ENCODE results near the gene SMDT1.

The SMDT1 gene, protein sequence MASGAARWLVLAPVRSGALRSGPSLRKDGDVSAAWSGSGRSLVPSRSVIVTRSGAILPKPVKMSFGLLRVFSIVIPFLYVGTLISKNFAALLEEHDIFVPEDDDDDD

GRCh38 chr22:42079319-42080251 is at the start of gene SMDT1:
SMDT1 (plus strand) TSS chr22:42079700; CDS start chr22:42079769, 69 bp downstream.
- peak; percentile 97 for DNase-seq (ENCODE audit: low read depth)

- DNase-seq (ENCODE audit: low read depth) = no peak
Observed at GRCh38 chr22:42033263-42034181, 46.0 kb upstream of the SMDT1 start.

DNA sequence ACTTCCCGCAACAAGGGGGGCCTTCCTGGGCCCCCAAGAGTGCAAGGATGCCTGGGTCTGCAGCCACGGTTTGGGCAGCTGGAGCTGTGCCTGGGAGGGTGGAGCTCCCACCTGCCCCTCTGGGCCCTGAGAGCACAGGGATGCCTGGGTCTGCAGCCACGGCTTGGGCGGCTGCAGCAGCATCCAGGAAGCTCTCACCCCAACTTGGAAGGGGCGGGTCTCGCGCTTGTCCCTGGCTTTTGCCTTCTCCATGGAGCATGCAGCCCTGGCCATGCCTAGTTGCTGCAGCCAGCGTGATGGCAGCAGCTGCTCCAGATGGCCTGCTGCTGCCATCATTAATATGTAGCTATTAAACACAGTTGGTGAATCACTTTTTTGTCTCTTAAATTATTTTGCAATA is 44.2 kb upstream of the SMDT1 start:
- no peak for DNase-seq (ENCODE audit: low read depth)

DNA sequence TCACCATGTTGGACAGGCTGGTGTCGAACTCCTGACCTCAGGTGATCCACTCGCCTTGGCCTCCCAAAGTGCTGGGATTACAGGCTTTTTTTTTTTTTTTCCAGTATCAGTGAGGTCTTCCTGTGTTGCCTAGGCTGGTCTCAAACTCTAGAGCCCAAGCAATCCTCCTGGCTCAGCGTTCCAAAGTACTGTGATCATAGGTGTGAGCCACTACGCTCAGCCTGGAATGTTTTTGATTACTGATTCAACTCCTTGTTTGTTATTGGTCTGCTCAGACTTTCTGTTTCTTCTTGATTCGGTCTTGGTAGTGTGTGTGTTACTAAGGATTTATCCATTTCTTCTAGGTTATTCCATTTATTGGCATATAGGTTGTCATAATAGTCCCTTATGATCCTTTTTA is 40.2 kb upstream of the SMDT1 start:
- no peak for DNase-seq (ENCODE audit: low read depth)

DNA sequence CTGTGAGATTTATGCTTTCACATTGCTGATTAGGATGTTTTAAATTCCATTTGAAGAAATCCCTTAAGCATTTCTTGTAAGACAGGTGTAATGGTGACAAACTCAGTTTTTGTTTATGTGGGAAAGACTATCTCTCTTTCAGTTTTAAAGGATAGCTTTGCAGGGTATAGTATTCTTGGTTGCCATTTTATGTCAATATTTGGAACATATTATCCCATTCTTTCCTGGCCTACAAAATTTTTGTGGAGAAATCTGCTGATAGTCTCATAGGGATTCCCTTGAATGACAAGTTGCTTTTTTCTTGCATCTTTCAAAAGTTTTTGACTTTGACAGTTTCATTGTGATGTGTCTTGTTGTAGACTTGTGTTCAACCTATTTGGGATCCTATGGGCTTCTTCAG is 37.7 kb upstream of the SMDT1 start:
- DNase-seq (ENCODE audit: low read depth) = no peak

DNA sequence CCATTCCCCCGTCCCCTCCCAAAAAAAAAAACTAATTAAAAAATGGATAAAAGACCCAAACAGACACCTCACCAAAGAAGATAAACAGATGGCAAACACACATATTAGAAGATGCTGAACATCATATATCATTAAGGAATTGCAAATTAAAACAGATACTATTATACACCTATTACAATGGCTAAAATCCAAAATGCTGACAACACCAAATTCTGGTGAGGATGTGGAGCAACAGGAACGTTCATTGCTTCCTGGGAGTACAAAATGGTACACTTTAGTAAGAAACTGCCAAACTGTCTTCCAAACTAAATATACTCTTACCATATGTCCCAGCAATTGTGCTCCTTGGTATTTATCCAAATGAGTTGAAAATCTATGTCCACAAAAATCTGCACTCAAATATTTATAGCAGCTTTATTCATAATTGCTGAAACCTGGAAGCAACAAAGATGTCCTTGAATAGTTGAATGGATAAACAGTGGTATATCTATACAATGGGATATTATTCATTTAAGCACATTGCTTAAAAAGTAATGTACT is 28.8 kb upstream of the SMDT1 start:
- DNase-seq (ENCODE audit: low read depth) = no peak

DNA sequence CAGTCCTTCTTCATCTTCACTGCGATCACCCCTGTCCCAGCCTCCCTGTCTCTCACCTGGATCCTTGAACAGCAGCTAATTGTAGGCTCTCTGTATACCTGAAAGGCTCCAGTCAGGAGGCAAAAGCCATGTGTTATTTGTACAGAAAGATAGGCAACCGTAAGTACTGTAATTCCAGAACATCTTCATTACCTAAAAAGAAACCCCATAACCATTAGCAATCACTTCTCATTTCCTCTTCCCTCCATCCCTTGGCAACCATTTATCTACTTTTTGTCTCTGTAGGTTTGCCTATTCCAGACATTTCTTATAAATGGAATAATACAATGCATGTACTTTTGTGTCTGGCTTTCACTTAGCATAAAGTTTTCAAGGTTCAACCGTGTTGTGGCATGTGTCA is 26.7 kb upstream of the SMDT1 start:
- no peak for DNase-seq (ENCODE audit: low read depth)

GRCh38 chr22:42056757-42057511 is 22.6 kb upstream of the SMDT1 start:
- no peak for DNase-seq (ENCODE audit: low read depth)

DNA sequence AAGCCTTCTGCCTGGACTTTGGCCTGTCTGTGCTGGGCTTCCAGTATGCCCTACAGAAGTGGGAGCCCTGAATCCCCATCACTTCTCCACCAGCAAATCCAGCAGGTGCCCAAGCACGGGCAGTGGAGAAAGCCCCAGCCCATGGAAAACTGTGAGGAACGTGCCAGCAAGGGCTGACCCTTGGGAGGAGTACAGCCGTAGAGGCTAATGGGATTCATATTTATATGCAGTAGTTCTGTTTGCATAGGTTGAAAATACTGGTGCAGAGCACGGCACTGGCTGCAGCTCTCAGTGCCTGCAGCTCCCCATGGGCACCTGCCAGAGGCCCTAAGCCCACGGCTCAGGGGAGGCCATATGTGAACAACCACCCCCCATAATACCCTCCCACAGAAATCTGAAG is 19.0 kb upstream of the SMDT1 start:
- no peak for DNase-seq (ENCODE audit: low read depth)

DNA sequence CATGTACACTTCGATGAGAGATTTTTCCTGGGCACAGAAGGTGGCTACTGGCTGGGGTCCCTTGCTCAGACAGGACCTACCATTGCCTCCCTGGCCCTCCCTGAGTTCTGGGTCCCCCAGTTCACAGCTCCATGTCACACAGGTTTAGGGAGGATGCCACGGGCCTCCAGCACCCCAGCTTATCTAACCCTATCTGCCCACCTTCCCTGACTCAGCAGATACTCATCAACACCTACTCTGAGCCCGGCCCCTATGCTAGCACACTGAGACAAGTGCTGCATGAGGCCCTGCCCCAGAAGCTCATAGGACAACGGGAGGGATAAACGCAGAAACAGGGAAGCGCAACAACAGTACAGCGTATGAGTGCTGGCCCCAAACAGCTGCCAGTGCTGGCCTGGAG is 18.5 kb upstream of the SMDT1 start:
- no peak for DNase-seq (ENCODE audit: low read depth)

DNA sequence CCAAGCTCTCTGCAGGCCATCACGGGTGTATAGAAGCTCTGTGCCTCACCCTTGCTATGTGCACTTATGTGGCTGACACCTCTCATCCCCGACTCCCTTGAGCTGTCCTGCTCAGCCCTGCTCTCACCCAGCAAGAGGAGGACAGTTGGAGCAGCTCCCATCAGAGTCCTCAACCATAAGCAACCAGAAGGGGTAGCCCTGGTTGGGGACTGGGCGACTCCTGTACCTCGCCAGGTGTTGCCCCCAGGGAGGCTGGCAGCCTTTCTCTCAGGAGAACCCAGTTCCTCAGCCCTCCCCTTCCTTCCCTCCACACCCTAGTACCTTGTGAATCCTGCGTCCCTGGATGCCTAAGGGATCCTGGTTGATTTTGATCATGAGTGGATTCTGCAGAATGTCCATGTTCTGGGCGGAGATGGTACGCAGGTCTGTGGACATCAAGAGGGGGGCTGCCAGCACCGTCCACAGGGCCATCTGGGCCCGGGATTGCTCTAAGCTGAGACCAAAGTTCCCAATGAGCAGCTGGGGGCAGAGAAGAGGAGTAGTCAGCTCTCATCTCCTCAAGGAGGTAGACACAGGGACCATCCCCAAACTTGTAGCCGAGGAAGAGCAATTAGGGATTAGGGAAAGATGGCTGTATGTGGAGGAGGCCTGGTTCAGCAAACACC is 16.9 kb upstream of the SMDT1 start:
- no peak for DNase-seq (ENCODE audit: low read depth)

DNA sequence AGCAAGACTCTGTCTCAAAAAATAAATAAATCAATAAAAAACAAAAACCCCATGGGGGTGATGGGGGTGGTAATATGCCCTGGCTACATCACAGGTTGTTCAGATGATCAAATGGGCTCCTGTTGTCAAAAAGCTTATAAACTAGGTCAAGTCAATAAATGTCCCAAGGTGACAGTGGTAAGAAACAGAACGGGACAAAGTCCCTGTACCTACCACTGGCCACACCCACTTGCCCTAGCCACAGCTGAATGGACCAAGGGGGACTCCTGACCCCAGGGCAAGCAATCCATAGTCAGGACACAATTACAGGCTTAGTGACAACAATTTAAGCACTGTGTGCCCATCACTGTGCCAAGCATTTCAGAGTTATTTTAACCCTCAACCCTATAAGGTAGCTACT is 14.9 kb upstream of the SMDT1 start:
- no peak for DNase-seq (ENCODE audit: low read depth)

DNA sequence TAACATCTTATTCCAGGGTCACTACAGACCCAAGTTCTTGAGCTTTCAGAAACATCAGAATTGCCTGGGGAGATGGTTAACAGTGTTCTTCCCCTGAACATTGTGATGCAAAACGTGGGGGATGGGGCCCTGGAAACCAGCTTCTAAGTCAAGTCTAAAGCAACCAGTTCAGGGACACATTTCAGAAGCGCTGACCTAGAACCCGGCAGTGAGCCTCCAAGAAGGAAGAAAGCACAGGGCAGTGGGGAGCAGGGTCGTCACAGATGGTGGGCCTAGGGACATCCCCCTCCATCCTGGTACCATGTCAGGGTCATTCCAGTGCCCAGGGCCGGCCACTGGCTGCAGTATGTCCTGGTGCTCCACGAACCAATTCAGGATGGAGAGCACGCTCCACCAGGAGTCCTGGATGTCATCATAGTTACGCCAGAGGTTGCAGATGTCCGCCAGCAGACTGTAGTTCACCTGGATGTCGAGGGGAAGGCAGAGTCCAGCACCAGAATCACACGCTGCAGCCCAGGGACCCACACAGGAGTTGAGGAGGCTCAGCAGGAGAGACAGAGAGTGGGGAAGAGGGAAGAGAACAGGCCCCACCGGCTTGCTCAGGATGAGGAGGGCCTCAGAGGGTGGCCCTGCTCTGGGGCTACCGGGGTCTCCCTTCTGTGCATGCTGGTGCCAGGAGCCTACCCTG is 13.9 kb upstream of the SMDT1 start:
- DNase-seq (ENCODE audit: low read depth) = no peak

- DNase-seq (ENCODE audit: low read depth) = no peak
Observed at GRCh38 chr22:42066126-42066761, 13.3 kb upstream of the SMDT1 start.

GRCh38 chr22:42066937-42067336 is 12.6 kb upstream of the SMDT1 start:
- no peak for DNase-seq (ENCODE audit: low read depth)

GRCh38 chr22:42067671-42068251 is 11.7 kb upstream of the SMDT1 start:
- DNase-seq (ENCODE audit: low read depth) = no peak

DNA sequence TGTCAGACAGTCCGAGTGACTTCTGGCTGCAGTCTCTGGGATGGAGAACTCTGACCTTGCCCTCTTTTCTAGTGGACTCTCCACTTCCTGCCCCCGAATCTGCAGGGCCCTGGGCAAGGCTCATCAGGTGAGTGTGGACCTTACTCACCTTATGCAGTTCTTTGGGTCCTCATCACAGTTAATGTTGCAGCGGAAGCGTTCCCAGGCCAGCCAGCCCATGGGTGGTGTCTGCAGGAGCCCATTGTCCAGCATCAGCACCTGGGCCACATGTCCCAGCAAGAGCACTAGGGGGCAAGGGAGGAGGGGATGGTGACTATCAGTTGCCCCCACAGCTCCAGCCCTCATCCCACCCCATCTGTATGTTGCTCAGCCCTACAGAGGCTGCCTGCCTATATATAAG is 11.2 kb upstream of the SMDT1 start:
- DNase-seq (ENCODE audit: low read depth) = no peak

DNA sequence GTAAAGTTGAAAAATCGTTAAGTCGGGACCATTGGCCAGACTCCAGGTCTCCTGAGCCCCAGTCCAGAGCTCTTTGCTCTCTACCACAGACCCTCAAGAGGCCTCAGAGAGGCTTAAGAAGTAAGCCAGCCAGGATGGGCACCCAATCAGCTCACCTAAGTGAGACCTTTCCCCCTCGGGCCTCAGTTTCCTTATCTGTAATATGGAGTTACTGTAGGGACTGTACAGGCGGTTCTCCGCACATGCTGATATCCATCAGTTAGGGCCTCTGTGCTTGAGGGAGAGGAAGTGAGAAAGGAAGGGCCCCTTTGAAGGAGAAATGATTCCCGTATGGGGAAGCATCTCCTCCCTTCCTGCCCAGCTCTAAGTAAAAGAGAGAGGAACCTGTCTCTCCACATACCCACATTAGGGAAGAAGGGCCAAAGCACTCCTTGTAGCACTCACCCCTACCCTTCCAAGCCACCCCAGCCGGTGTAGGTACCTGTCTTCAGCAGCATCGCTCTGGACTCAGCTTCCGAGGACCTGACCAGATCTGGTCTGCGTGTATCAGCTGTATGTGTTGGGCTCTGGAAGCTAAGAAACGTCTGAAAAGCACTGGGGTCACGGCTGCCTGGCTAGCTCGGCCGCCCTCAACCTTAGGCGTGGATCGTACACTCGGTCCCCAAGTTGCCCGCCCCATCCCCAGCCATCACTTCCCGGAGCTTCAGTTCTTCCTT is 9.5 kb upstream of the SMDT1 start:
- DNase-seq (ENCODE audit: low read depth) = no peak
